ENCODE results near the gene HMGN4. TPM values are rescaled to one million over a fixed set of nuclear protein-coding genes. Genes with fewer than 3 reads are reported as not detected.
A peak's percentile ranks its signal among the peaks of the same experiment; 100 is the strongest.

Gene HMGN4
- total and polyA plus RNA-seq, 9 of the 15 experiments (the other 6 are each of a cell fraction or from before 2014, with no cell fraction given), result 35.4 to 134 (median 94.1) TPM

DNA sequence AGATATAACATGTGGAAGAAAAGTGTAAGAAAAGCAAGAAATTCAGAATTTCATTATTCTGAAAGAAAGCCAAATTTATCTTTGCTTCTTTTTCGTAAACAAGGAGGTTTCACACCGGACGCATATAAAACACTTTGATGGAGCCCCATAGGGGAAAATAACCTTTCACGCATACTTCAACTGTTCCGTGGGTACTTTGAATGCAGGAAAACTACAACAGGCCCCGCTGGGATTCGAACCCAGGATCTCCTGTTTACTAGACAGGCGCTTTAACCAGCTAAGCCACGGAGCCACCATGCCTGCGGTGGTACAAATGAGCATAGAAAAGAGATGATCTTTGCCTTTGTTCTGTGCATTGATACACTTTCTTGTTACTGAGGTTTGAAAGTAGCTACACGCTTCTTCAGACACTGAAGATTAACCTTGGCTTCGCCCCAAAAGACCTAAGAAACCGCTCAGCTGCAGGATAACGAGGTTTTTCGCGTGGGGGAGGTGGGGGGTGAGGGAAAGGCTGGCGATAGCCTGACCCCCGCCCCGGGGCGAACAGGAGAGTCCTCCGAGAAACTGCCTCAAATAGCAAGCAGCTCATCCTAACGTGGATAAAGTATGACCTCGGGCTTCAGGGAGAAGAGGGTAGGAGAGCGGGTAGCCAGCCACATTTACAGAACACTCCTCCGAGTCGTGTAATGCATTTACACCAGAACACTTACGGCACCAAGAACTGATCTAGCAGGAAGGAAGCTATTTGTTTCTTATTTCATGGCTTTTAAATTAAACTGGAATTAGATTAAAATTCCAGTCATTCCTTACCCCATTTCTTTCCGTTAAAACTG is 5.3 kb upstream of the HMGN4 start (continued):
- TF ChIP-seq ZBTB1 (CRISPR knock-in tag; IDR thresholded peaks at IDR 0.05; ENCODE audit: borderline replicate concordance, low read depth) (peak; percentile 51; the same call in 1 of the 2 replicates), SIN3B (IDR thresholded peaks at IDR 0.05; ENCODE audit: low read depth) (0 out of 2 replicates have a peak, but pooled peaks have one; percentile 23), GABPB1 (CRISPR knock-in tag; IDR thresholded peaks at IDR 0.05) (peak; percentile 75), ZNF764 (CRISPR knock-in tag; IDR thresholded peaks at IDR 0.05; ENCODE audit: low read depth) (peak; percentile 85), EZH2 (IDR thresholded peaks at IDR 0.05; ENCODE audit: borderline replicate concordance, low read depth, low read length) (no peak), NFIC (IDR thresholded peaks at IDR 0.05) (peak; percentile 90), CREB1 (IDR thresholded peaks at IDR 0.05) (peak; percentile 63), CREB1 (CRISPR knock-in tag; IDR thresholded peaks at IDR 0.05) (peak; percentile 67; the same call in 1 of the 2 replicates), RAD51 (IDR thresholded peaks at IDR 0.05; ENCODE audit: borderline replicate concordance, low read depth) (peak; percentile 38; the same call in 1 of the 2 replicates), BRCA1 (IDR thresholded peaks at IDR 0.05) (no peak), BRCA1 (CRISPR knock-in tag; IDR thresholded peaks at IDR 0.05) (no peak), GTF2E2 (tag; IDR thresholded peaks at IDR 0.05) (no peak; the same call in 1 of the 2 replicates), BRD4 (IDR thresholded peaks at IDR 0.05) (peak; percentile 98), RBFOX2 (IDR thresholded peaks at IDR 0.05; ENCODE audit: low read depth, low read length) (peak; percentile 34; the same call in 1 of the 2 replicates), POLR2G (IDR thresholded peaks at IDR 0.05; ENCODE audit: low read depth, low read length) (no peak), ERF (CRISPR knock-in tag; IDR thresholded peaks at IDR 0.05) (no peak), ZNF24 (IDR thresholded peaks at IDR 0.05) (peak; percentile 64; the same call in 1 of the 2 replicates), RHOXF2B (CRISPR knock-in tag; conservative IDR thresholded peaks at IDR 0.05) (no peak), JUND (IDR thresholded peaks at IDR 0.05; ENCODE audit: borderline replicate concordance, low read depth, low read length) (peak; percentile 68), JUND (tag; IDR thresholded peaks at IDR 0.05; ENCODE audit: borderline replicate concordance, low read depth, low read length) (no peak; the same call in 2 of the 3 replicates), L3MBTL2 (IDR thresholded peaks at IDR 0.05) (peak; percentile 66; the same call in 1 of the 2 replicates), RUNX1 (IDR thresholded peaks at IDR 0.05; ENCODE audit: low read depth) (no peak), SP1 (CRISPR knock-in tag; IDR thresholded peaks at IDR 0.05) (peak; percentile 88), ZNF263 (CRISPR knock-in tag; IDR thresholded peaks at IDR 0.05; ENCODE audit: borderline replicate concordance) (peak; percentile 46; the same call in 1 of the 2 replicates), HDAC3 (IDR thresholded peaks at IDR 0.05; ENCODE audit: borderline replicate concordance, partially characterized antibody) (peak; percentile 58), RNF2 (IDR thresholded peaks at IDR 0.05) (peak; percentile 81)
- TF ChIP-seq, protein P1, sequence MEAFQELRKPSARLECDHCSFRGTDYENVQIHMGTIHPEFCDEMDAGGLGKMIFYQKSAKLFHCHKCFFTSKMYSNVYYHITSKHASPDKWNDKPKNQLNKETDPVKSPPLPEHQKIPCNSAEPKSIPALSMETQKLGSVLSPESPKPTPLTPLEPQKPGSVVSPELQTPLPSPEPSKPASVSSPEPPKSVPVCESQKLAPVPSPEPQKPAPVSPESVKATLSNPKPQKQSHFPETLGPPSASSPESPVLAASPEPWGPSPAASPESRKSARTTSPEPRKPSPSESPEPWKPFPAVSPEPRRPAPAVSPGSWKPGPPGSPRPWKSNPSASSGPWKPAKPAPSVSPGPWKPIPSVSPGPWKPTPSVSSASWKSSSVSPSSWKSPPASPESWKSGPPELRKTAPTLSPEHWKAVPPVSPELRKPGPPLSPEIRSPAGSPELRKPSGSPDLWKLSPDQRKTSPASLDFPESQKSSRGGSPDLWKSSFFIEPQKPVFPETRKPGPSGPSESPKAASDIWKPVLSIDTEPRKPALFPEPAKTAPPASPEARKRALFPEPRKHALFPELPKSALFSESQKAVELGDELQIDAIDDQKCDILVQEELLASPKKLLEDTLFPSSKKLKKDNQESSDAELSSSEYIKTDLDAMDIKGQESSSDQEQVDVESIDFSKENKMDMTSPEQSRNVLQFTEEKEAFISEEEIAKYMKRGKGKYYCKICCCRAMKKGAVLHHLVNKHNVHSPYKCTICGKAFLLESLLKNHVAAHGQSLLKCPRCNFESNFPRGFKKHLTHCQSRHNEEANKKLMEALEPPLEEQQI (IDR thresholded peaks at IDR 0.05), result peak; percentile 71; the same call in 1 of the 2 replicates
- TF ChIP-seq, protein P2, sequence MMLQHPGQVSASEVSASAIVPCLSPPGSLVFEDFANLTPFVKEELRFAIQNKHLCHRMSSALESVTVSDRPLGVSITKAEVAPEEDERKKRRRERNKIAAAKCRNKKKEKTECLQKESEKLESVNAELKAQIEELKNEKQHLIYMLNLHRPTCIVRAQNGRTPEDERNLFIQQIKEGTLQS (IDR thresholded peaks at IDR 0.05), result 0 out of 2 replicates have a peak, but pooled peaks have one; percentile 15
- TF ChIP-seq, protein P2 (CRISPR knock-in tag; conservative IDR thresholded peaks at IDR 0.05), result peak; percentile 83

Data from K562 (cell line).